Neutrophil (primary cell): ENCODE data around the gene ITGAD.
A peak's percentile ranks its signal among the peaks of the same experiment; 100 is the strongest.

Experiments used
- H3K27ac ChIP-seq: fragments of 200-600 bp; sonication (generic); 2 replicates; pipeline ENCODE4 v1.5.1; 2016; ENCODE audit warnings: mild to moderate bottlenecking, moderate library complexity
- H3K27me3 ChIP-seq: fragments of 200-600 bp; sonication (generic); 2 replicates; pipeline ENCODE4 v1.6.0; 2016; ENCODE audit warnings: mild to moderate bottlenecking
- H3K36me3 ChIP-seq: fragments of 200-600 bp; sonication (generic); 2 replicates; pipeline ENCODE4 v1.5.1; 2017
- H3K4me1 ChIP-seq, 2 experiments: fragments of 200-600 bp in 1 of 2; sonication (generic) in 1 of 2; 1 replicate in 1 of 2; 2 replicates in 1 of 2; pipeline versions ENCODE4 v1.5.1 to v1.6.1; 2013 to 2016; ENCODE audit warnings: low read depth in 1 of 2, low read length in 1 of 2, mild to moderate bottlenecking in 1 of 2, moderate library complexity in 1 of 2; ENCODE audit not compliant: control insufficient read depth in 1 of 2, insufficient read depth in 1 of 2
- H3K4me3 ChIP-seq, 2 experiments: fragments of 200-600 bp in 1 of 2; sonication (generic) in 1 of 2; 1 replicate in 1 of 2; 2 replicates in 1 of 2; pipeline ENCODE4 v1.5.1; 2013 to 2016; ENCODE audit warnings: low read depth in 1 of 2, low read length in 1 of 2, mild to moderate bottlenecking in 1 of 2, moderate library complexity in 1 of 2
- H3K9me3 ChIP-seq: fragments of 200-600 bp; sonication (generic); 2 replicates; pipeline ENCODE4 v1.5.1; 2016
- TF ChIP-seq, protein P1 (sequence below): fragments of 200-600 bp; sonication (generic); IDR thresholded peaks from 2 replicates; pipeline ENCODE4 v1.5.1; 2016; ENCODE audit warnings: antibody characterized with exemption

Gene ITGAD

DNA sequence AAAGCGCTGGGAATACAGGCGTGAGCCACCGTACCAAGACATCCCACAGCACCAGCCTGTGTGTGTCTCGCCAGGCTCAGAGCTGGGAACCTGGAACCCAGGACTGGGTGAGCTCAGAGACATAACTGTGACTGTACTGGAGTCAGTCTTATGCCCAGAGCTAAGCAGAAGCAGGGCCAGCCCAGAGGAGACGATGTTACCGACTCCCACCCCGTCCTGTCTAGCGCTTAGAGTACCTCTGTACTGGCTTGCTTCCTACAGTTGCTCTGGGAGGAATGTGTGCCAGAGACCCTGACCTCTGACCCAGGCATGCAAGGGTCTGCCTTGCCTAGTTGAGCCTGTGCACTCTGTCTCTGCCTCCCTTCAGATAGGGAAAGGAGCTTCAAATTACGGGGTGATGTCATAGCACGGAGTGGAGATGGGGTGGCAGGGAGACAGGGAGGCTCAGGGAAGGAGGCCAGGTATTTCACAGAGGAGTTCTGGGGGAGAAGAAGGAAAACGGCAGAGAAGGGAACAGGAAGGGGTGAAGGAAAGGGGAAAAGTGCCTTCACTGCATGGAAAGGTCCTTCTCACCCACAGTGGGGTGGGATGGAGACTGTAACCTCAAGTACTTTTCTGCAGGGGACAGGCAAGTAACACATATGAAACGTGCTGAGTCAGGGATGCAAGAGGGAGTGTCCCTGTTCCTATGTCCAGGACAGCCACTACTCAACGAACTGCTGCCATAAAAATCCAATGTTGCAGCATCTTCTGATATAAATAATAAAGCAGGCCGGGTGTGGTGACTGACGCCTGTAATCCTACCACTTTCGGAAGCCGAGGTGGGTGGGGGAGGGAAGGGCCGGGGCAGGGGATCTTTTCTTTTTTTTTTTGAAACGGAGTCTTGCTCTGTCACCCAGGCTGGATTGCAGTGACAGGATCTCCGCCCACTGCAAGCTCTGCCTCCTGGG, 60.4 kb downstream of the ITGAD start:
- no peaks in the 10 kb centered on the region for H3K27me3 ChIP-seq
- no peaks in the 10 kb centered on the region for H3K36me3 ChIP-seq
- H3K4me1 ChIP-seq: peaks cover 26 to 37% of the 10 kb centered on the region in 2 experiments
- H3K27ac ChIP-seq: peak overlapping the region; percentile 51
- peak overlapping the region in 1 of 2 experiments; percentile 32 for H3K4me3 ChIP-seq
- H3K9me3 ChIP-seq: no peaks in the 10 kb centered on the region
- TF ChIP-seq, protein P1, sequence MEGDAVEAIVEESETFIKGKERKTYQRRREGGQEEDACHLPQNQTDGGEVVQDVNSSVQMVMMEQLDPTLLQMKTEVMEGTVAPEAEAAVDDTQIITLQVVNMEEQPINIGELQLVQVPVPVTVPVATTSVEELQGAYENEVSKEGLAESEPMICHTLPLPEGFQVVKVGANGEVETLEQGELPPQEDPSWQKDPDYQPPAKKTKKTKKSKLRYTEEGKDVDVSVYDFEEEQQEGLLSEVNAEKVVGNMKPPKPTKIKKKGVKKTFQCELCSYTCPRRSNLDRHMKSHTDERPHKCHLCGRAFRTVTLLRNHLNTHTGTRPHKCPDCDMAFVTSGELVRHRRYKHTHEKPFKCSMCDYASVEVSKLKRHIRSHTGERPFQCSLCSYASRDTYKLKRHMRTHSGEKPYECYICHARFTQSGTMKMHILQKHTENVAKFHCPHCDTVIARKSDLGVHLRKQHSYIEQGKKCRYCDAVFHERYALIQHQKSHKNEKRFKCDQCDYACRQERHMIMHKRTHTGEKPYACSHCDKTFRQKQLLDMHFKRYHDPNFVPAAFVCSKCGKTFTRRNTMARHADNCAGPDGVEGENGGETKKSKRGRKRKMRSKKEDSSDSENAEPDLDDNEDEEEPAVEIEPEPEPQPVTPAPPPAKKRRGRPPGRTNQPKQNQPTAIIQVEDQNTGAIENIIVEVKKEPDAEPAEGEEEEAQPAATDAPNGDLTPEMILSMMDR: no peak

DNA sequence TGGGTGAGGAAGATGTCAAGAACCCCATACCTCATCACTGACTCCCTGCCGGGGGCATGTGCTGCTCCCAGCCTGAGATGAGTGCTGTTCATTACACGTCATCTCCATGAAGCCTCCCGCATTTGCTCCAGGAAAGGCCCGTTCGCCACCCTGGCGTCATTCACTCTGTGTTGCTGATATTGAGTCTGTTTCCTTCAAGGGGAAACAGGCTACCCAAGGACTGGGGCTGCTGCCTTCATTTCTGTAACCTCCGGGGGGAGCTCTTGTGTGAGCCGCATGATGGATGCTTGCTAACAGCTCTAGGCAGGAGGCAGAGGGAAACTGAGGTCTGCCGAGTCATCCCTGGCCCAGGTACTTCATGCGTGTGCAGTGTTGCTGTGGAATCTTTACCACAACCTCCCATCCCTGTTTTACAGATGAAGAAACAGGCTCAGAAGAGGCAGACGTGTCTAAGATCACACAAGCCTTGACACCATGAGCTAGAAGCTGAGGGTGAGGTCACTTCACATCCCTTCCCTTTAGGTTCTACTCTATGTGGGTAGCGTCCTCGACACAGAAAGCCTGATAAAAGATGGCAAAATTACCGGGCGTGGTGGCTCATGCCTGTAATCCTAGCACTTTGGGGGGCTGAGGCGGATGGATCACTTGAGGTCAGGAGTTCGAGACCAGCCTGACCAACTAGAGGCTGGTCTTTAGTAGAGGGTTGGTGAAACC, 62.6 kb downstream of the ITGAD start:
- Histone ChIP-seq H3K4me1 (peaks cover 39 to 52% of the 10 kb centered on the region in 2 experiments), H3K36me3 (no peaks in the 10 kb centered on the region), H3K27ac (no peak overlapping the region), H3K9me3 (no peaks in the 10 kb centered on the region), H3K27me3 (no peaks in the 10 kb centered on the region), H3K4me3 (no peak overlapping the region)
- TF ChIP-seq, protein P1: no peak

- Histone ChIP-seq H3K27ac (no peak overlapping the region), H3K27me3 (no peaks in the 10 kb centered on the region), H3K36me3 (peaks cover under 1% of the 10 kb centered on the region), H3K4me1 (peaks cover 39 to 52% of the 10 kb centered on the region in 2 experiments), H3K9me3 (no peaks in the 10 kb centered on the region), H3K4me3 (no peak overlapping the region)
- TF ChIP-seq, protein P1: no peak
Measured at GRCh38 chr16:31456988-31457360, 63.8 kb downstream of the ITGAD start.

GRCh38 chr16:31458073-31458843, 65.1 kb downstream of the ITGAD start:
- Histone ChIP-seq H3K27ac (peak overlapping the region; percentile 96), H3K4me1 (peaks cover 39 to 51% of the 10 kb centered on the region in 2 experiments)

More at GRCh38 chr16:31458073-31458843, 65.1 kb downstream of the ITGAD start:
- TF ChIP-seq, protein P1: no peak
- H3K36me3 ChIP-seq: peaks cover 5% of the 10 kb centered on the region
- H3K27me3 ChIP-seq: no peaks in the 10 kb centered on the region
- peak overlapping the region; percentile 83 to 91 for H3K4me3 ChIP-seq
- H3K9me3 ChIP-seq: no peaks in the 10 kb centered on the region
